Muscle of leg (tissue), 11 donors: ENCODE measurements around the gene CANX. TPM values are rescaled to one million over a fixed set of nuclear protein-coding genes. Genes with fewer than 3 reads are reported as not detected.
A peak's percentile ranks its signal among the peaks of the same experiment; 100 is the strongest.

Experiments used
- DNase-seq: peaks from one replicate; pipeline ENCODE4 v3.0.0; 2013
- H3K27ac ChIP-seq: one replicate; pipeline ENCODE4 v1.5.1; 2013; ENCODE audit warnings: mild to moderate bottlenecking, low read length, control low read depth
- H3K27me3 ChIP-seq: one replicate; pipeline ENCODE4 v1.6.1; 2013; ENCODE audit warnings: low read length; ENCODE audit not compliant: control insufficient read depth, insufficient read depth
- H3K36me3 ChIP-seq: one replicate; pipeline ENCODE4 v1.6.1; 2013; ENCODE audit warnings: low read length; ENCODE audit not compliant: control insufficient read depth, insufficient read depth
- H3K4me1 ChIP-seq: one replicate; pipeline ENCODE4 v1.6.1; 2013; ENCODE audit warnings: low read length; ENCODE audit not compliant: control insufficient read depth, insufficient read depth
- H3K4me3 ChIP-seq: one replicate; pipeline ENCODE4 v1.5.1; 2013; ENCODE audit warnings: low read length, control low read depth
- H3K9me3 ChIP-seq: replicated peaks from 2 replicates; pipeline ENCODE4 v1.6.1; 2013; ENCODE audit warnings: low read depth, low read length; ENCODE audit not compliant: control insufficient read depth
- WGBS: methylation state at CpG from one replicate; pipeline ENCODE4 v1.1.5; 2013; ENCODE audit warnings: missing lambda C conversion rate; ENCODE audit not compliant: insufficient coverage; 5-methylcytosine and 5-hydroxymethylcytosine counted together
- polyA plus RNA-seq, 8 donors: library from polyadenylated mRNA; unstranded; fragments of 120-200 nt; gene quantifications; one replicate each; pipeline versions ENCODE4 v1.2.1 to v1.2.3, GENCODE V29; 2013; ENCODE audit warnings: inconsistent platforms in 1 of 8, low replicate concordance in 1 of 8; ENCODE audit not compliant: insufficient read length in 8 of 8, insufficient read depth in 1 of 8
- total RNA-seq: library from RNA; stranded (reverse); fragments of 120-200 nt; gene quantifications from one replicate; pipeline ENCODE4 v1.2.4, GENCODE V29; 2013

Gene CANX
- total and polyA plus RNA-seq, 9 donors, result 176 to 267 (median 209) TPM

DNA sequence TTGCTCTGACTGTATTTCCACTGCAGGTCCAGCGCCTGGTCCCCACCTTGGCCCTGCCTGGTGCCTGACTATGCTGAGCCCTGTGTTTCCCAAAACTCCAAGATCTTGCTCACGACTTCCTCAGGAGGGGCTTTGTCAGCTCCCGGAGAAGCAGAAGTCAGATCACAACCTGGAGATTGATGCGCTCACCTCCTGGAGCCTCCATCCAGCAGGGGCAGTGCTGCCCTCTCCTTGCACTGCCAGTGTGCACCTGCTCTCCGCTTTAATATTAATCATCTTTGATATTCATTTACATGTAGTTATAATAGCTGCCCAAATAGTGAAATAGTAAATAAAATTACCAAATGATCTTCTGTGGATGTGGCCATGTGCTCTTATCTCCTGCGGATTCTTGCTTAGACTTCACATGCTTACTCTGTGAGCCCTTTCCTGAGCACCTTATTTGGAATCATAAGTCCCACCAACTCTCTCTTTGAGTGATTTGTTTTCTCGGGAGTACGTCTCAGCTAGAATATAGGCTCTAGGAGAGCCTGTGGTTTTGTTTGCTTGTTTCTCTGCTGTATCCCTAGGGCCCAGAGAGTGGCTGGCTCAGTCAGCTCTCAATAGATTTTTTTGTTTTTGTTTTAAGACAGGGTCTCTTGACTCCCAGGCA lies 51.2 kb downstream of the CANX start:
- peaks cover 2% of the 10 kb centered on the region for H3K9me3 ChIP-seq
- DNase-seq, result no peak
- H3K27ac ChIP-seq, result no peak overlapping the region
- peaks cover 12% of the 10 kb centered on the region for H3K36me3 ChIP-seq
- no peaks in the 10 kb centered on the region for H3K4me1 ChIP-seq
- WGBS, result 84% methylated on average over 5 of the region's 8 CpGs
- no peaks in the 10 kb centered on the region for H3K27me3 ChIP-seq
- H3K4me3 ChIP-seq, result no peak overlapping the region

DNA sequence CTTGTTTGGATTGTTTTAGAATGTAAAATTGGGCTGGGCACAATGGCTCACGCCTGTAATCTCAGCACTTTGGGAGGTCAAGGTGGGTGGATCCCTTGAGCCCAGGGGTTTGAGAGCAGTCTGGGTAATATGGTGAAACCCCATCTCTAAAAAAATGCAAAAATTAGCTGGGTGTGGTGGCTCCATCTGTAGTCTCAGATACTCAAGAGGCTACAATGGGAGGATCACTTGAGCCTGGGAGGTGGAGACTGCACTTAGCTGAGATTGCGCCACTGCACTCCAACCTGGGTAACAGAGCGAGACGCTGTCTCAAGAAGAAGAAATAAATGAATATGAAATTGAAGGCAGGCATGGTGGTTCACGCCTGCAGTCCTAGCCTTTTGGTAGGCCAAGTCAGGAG lies 55.2 kb downstream of the CANX start:
- WGBS, result 87% methylated on average over 4 of the region's 5 CpGs

DNA sequence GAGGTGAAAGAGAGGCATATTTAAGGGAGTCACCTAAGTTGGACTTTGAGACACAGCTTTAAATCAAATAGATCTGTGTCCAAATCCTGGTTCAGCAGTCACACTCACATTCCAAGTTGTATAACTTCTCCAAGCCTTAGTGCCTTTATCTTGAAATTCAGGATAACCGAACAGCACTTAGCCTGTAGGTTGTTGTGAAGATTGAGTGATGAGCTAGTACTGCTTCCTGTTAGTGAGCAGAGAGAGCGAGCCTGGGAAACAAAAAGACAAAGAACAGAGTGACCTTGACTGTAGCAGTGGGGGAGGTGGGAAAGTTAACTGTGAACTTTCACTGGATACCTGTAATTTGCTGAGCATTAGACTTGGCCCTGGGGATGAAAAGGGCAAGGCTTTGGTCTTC lies 56.3 kb downstream of the CANX start:
- H3K4me3 ChIP-seq, result no peak overlapping the region
- no peaks in the 10 kb centered on the region for H3K9me3 ChIP-seq
- peaks cover 3% of the 10 kb centered on the region for H3K36me3 ChIP-seq
- DNase-seq, result no peak
- WGBS, result 70% methylated on average over 2 of the region's 2 CpGs
- H3K27ac ChIP-seq, result no peak overlapping the region
- peaks cover 10% of the 10 kb centered on the region for H3K4me1 ChIP-seq
- no peaks in the 10 kb centered on the region for H3K27me3 ChIP-seq

More for the DNA sequence above, 55.2 kb downstream of the CANX start:
- Histone ChIP-seq H3K27ac (no peak overlapping the region), H3K4me3 (no peak overlapping the region), H3K36me3 (peaks cover 9% of the 10 kb centered on the region), H3K9me3 (no peaks in the 10 kb centered on the region), H3K4me1 (peaks cover 3% of the 10 kb centered on the region), H3K27me3 (no peaks in the 10 kb centered on the region)
- DNase-seq, result no peak

DNA sequence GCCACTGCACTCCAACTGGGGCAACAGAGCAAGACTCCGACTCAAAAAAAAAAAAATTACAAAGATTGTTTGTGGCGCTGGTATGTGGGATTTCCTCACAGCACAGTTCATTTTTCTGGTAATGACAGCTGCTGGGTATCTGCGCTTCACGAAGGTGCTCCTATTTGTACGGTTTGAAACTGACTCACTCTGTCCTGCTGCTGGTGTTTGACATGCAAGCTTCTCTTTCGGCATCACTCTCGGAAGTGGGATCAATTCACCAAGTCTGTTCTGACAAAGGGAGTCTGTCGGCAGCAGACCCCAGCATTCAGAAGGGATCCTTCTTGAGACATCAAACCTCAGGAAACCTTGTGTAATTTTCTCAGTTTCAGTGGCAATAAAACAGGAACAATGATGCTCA lies 60.2 kb downstream of the CANX start:
- no peaks in the 10 kb centered on the region for H3K27me3 ChIP-seq
- DNase-seq, result no peak
- no peak overlapping the region for H3K27ac ChIP-seq
- 93% methylated on average over 7 of the region's 8 CpGs for WGBS
- no peaks in the 10 kb centered on the region for H3K36me3 ChIP-seq
- no peak overlapping the region for H3K4me3 ChIP-seq
- no peaks in the 10 kb centered on the region for H3K9me3 ChIP-seq
- H3K4me1 ChIP-seq, result peaks cover 34% of the 10 kb centered on the region

DNA sequence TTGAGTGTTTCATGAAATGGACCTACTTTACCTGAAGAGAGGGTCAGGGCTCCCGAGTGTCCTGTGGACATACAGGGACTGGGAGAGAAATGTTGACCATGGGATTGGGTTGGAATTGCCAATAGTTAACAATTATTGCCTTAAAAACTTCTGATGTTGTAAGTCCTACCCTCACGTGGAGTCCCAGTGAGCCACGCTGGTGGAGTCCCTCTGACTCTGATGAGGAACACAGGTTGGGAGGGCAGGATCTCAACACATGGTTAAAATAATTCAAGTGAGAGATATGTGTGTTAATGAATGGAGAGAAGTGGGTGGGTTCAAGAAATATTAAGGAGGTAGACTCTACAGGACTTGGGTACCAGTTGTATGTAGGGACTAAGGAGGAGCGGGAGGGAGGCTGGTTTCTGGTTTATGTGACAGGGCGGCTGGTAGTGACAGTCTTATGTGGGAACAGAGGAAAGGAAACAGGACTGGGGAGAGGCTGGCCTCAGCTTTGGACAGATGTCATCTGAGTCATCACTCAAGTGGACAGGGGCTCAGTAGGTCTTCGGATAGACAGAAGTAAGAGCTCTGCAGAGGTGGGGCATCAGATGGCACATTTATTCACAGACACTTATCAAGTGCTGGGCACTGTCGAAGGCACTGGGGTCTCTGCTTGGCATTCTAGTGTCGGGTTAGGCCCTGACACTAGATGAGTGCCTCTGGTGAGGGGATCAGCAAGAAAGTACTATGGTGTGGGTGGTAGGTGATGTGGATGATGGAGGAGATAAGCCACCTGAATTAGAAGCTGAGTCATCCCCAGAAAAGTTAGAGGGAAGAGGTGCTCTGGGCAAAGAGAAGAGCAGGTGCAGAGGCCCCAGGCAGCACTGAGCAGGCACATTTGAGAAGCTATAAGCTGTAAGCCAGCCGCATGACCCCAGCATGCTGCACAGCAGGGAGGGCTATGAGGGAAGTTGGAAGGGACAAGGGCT lies 61.1 kb downstream of the CANX start:
- H3K9me3 ChIP-seq, result no peaks in the 10 kb centered on the region
- peaks cover 35% of the 10 kb centered on the region for H3K4me1 ChIP-seq
- no peak overlapping the region for H3K4me3 ChIP-seq
- peak; percentile 51 for DNase-seq
- no peaks in the 10 kb centered on the region for H3K36me3 ChIP-seq
- peak overlapping the region; percentile 5 for H3K27ac ChIP-seq
- no peaks in the 10 kb centered on the region for H3K27me3 ChIP-seq
- WGBS, result 85% methylated on average over 7 of the region's 9 CpGs

DNA sequence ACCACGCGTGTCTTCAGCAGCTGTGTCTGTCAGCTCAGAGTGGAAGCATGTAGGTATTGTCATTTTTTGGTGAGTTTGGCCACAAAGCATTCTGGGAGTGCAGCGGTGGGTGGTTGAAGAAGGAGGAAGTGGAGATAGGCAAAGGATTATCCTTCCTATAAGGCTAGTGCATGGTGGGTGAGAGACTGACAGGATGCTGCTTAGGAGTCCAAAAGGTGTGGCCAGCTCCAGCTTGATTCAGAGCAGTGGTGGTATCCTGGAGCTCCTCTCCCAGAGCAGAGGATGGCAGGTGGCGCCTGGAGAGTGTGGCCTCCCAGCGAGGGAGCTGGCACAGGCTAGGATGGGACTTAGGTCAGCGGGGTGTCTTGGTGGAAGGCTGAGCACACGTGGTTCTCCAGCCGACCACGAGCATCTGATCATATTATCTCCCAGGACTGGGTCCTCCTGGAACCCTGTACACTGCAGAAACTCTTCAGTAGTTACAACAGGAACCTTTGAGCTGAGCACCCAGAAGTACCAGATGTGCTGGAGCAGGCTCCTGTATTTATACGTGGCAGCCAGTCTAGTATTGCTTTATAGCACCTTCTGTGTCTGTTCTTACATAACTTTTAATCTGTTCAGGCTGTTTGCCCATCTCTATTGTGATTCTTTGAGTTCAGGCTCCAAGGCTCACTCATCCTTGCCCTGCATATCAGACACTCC lies 63.5 kb downstream of the CANX start:
- no peaks in the 10 kb centered on the region for H3K27me3 ChIP-seq
- peak overlapping the region; percentile 29 for H3K27ac ChIP-seq
- no peaks in the 10 kb centered on the region for H3K9me3 ChIP-seq
- H3K36me3 ChIP-seq, result peaks cover 18% of the 10 kb centered on the region
- 35% methylated on average over 8 of the region's 10 CpGs for WGBS
- no peak overlapping the region for H3K4me3 ChIP-seq
- H3K4me1 ChIP-seq, result peaks cover 39% of the 10 kb centered on the region
- peak; percentile 16 for DNase-seq

DNA sequence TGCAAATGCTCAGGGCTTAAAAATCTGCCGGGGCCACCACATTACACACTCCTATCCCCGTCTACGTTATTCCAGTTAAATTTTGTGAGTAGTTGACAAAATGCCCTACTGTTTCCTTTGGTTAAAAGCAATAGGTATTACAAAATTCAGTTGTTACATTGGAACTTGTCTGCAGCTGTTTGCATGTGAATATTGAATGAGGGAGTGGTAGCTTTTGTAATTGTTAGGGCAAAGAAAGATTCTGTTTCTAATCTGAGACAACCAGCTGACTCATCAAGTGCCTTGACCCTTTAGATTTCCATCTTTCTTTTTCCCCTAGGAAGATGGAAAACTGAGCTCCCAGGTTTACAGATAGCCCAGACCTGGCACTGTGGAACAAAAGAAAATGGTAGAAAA lies 64.0 kb downstream of the CANX start:
- no CpG with 5 or more reads among the region's 3 CpGs for WGBS

DNA sequence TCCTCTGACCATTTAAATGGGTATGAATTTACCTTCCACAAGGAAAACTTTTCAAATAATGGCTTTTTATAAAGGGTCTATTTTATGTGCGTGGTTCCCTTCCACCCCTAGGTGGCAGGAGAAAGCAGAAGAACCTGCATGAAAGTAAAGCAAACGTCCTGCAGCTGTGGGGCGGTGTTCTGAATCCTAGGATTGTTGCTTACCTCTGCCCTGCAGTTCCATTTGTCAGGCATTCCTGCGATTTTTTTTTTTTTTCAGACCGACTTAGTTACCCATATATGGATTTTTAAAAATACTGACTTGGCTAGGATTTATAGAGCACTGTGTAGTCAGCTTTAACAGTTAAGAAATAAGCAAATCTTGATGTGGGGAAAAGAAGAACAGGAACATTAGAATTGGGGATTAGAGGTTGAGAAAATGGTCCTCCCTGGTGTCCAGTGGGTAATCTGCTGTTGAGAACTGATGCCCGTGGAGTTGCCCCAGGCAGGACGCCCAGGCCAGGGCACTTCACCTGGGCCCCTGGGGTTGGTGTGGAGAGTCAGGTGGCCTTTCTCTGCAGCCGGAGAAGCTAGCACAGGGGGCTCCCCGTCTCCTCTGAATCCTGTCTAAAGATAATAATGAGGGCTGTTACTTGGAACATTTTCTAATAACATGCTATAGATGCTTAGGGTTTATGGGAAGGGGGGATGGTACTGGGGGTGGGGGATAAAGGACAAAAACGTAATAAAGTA lies 64.6 kb downstream of the CANX start:
- peaks cover 39% of the 10 kb centered on the region for H3K4me1 ChIP-seq
- peaks cover 20% of the 10 kb centered on the region for H3K36me3 ChIP-seq
- no peak overlapping the region for H3K4me3 ChIP-seq
- 31% methylated on average over 6 of the region's 10 CpGs for WGBS
- no peaks in the 10 kb centered on the region for H3K27me3 ChIP-seq
- H3K27ac ChIP-seq, result no peak overlapping the region
- H3K9me3 ChIP-seq, result no peaks in the 10 kb centered on the region
- peak; percentile 84 for DNase-seq

More for the DNA sequence above, 64.0 kb downstream of the CANX start:
- H3K27ac ChIP-seq, result peak overlapping the region; percentile 29
- H3K36me3 ChIP-seq, result peaks cover 20% of the 10 kb centered on the region
- peaks cover 39% of the 10 kb centered on the region for H3K4me1 ChIP-seq
- no peaks in the 10 kb centered on the region for H3K27me3 ChIP-seq
- no peaks in the 10 kb centered on the region for H3K9me3 ChIP-seq
- no peak for DNase-seq
- no peak overlapping the region for H3K4me3 ChIP-seq

DNA sequence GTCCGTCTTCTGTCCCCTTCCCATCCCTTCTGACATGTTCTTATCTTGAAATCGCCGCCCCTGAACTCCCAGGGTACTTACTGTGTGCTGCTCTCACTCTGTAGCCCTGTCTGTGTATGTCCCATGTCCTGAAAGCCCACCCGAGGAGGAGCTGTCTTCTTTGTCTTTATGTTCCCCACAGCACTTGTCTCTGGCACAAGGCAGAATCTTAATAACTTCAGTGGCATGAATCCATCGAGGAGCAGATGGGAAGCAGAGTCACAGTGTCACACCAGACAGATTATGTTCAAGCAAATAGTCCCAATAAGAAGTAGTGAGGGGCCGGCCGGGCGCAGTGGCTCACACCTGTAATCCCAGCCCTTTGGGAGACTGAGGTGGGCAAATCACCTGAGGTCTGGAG lies 65.3 kb downstream of the CANX start:
- Histone ChIP-seq H3K36me3 (peaks cover 26% of the 10 kb centered on the region), H3K27me3 (no peaks in the 10 kb centered on the region), H3K4me1 (peaks cover 39% of the 10 kb centered on the region), H3K27ac (no peak overlapping the region), H3K9me3 (no peaks in the 10 kb centered on the region), H3K4me3 (no peak overlapping the region)
- 80% methylated on average over 2 of the region's 8 CpGs for WGBS
- DNase-seq, result no peak
